Hindlimb muscle (tissue), 1 donor: ENCODE measurements around the gene MDP1. TPM values are rescaled to one million over a fixed set of nuclear protein-coding genes. Genes with fewer than 3 reads are reported as not detected.

Experiments used
- DNase-seq: peaks from one replicate; pipeline ENCODE4 v3.0.0-alpha.2; 2013
- polyA plus RNA-seq: library from polyadenylated mRNA; unstranded; fragments of 120-200 nt; gene quantifications from one replicate; pipeline ENCODE4 v1.2.1, GENCODE V29; 2013; ENCODE audit not compliant: insufficient read length

MDP1 gene
- polyA plus RNA-seq, 1 donor, result 9.3 TPM

GRCh38 chr14:24179961-24180796 is 35.7 kb downstream of the MDP1 start:
- no peak for DNase-seq

GRCh38 chr14:24179294-24179960 is 36.4 kb downstream of the MDP1 start:
- DNase-seq, result no peak

- DNase-seq, result no peak
Observed at GRCh38 chr14:24178399-24179178, 37.3 kb downstream of the MDP1 start.

DNA sequence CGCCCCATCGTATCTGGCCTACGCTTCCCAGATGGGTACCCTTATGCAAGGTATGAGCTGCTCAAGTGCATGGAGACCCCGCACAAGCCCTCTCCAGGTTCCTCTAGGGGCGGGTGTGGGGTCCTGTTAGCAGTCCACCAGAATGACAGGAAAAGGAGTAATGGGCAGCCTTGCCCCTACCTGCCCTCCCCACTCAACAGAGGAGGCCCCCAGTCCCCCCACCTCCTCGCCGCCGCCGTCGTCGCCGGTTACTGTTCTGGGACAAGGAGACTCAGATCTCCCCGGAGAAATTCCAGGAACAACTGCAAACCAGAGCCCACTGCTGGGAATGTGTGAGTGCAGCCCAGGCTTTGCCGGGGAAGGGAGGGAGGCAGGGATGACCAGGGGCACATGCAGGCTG is 38.0 kb downstream of the MDP1 start:
- no peak for DNase-seq

DNA sequence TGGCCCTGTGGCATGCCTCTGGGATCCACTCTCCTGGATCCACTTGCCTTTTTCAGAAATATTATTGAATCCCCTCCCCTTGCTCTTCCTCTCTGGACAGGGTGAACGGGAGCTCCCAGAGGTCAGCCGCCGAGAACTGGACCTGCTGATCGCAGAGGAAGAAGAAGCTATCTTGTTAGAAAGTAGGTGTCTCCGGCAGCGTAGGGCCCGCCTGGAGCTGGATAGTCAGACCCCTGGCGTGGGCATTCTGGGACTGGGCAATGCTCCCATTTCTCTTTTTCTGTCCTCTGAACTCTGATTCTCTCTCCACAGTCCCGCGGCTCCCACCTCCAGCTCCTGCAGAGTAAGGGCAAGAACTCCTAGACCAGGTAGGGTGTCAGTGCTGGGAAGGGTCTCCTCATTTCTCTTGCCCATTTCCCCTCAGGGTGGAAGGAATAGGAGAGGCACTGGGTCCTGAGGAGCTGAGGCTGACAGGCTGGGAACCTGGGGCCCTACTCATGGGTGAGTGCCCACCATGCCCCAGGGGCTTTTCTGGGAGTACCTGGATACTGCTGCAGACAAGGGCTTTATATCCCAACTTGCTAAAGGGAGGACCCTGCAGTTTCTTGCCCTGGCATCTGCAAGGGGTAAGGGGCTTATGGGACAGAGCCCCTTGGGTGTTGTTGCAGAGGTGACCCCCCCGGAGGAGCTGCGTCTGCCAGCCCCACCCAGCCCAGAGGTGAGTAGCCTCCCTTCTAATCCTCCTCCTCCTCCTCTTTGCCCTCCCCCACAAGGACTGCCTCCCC is 38.6 kb downstream of the MDP1 start:
- no peak for DNase-seq

GRCh38 chr14:24176599-24176998 is 39.3 kb downstream of the MDP1 start:
- no peak for DNase-seq

DNA sequence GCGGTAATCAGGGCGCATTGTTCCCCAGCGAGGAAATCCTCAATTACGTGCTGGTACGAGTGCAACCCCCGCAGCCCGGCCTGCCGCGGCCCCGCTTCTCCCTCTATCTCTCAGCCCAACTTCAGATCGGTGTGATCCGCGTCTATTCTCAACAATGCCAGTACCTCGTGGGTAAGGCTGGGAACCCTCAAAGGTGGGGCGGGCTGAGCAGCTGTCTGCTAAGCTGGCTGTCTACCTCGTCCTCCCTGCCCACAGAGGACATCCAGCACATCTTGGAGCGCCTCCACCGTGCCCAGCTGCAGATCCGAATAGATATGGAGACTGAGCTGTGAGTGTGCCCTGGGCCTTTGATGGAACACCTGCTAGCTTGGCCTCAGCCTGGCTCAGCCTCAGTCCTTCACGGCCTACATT is 43.0 kb downstream of the MDP1 start:
- no peak for DNase-seq

- DNase-seq, result no peak
Observed at GRCh38 chr14:24172261-24172860, 43.5 kb downstream of the MDP1 start.

GRCh38 chr14:24171422-24172260 is 44.2 kb downstream of the MDP1 start, which contains the start of gene REC8:
Gene REC8, plus strand, starts transcription at chr14:24172080. Its CDS starts 473 bp downstream, at chr14:24172553.
- DNase-seq, result peak; percentile 77

DNA sequence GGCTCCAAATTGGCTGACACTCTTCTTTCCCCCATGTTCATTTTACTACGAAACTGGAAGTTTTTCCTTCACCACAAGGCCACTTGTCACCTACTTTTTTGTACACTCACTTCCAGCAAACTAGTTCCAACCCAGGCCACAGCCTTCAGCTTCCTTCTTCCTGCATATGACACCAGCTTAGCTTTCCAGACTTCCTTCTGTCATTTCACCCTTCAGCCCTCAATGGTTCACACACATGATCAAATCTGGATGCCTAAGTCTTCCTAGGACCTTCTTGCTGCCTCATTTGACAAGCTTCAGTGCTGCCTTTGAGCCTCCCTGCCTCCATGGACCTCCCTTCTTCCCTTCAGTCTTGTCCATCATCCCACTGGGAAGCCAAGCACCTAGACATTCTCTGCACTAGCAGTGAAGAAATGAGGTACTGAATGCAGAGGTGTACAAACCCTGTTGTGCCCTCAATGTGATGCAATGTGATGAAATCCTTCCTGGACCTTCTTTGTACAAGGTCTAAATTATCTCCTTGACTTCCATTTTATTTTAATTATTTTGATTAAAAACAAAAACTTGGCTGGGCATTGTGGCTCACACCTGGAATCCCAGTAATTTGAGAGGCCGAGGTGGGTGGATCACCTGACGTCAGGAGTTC is 48.3 kb downstream of the MDP1 start:
- DNase-seq, result no peak

GRCh38 chr14:24165785-24166184 is 50.1 kb downstream of the MDP1 start:
- DNase-seq, result no peak

- DNase-seq, result no peak
Observed at GRCh38 chr14:24164518-24164991, 51.3 kb downstream of the MDP1 start.

Other genes with a start within 250 kb of the MDP1 start
- 9.2 TPM for gene DHRS4L2, start 227.1 kb downstream of the MDP1 start, polyA plus RNA-seq
- gene CARMIL3, start 164.1 kb downstream of the MDP1 start, polyA plus RNA-seq, result 0.10 TPM
- gene CPNE6, start 144.5 kb downstream of the MDP1 start, polyA plus RNA-seq, result not detected
- gene PCK2, start 121.8 kb downstream of the MDP1 start, polyA plus RNA-seq, result 4.3 TPM
- 48.2 TPM for gene DCAF11, start 101.3 kb downstream of the MDP1 start, polyA plus RNA-seq
- 1.7 TPM for gene NRL, start 101.1 kb downstream of the MDP1 start, polyA plus RNA-seq
- gene FITM1, start 85.4 kb downstream of the MDP1 start, polyA plus RNA-seq, result 146 TPM
- 110 TPM for gene PSME1, start 79.9 kb downstream of the MDP1 start, polyA plus RNA-seq
- 29.8 TPM for gene EMC9, start 74.5 kb downstream of the MDP1 start, polyA plus RNA-seq
- 75.2 TPM for gene PSME2, start 69.5 kb downstream of the MDP1 start, polyA plus RNA-seq
- gene RNF31, start 68.6 kb downstream of the MDP1 start, polyA plus RNA-seq, result 39.5 TPM
- gene IRF9, start 54.8 kb downstream of the MDP1 start, polyA plus RNA-seq, result 32.6 TPM
- 14.5 TPM for gene REC8, start 44.0 kb downstream of the MDP1 start, polyA plus RNA-seq
- 33.5 TPM for gene IPO4, start 27.2 kb downstream of the MDP1 start, polyA plus RNA-seq
- gene TM9SF1, start 20.6 kb downstream of the MDP1 start, polyA plus RNA-seq, result 18.6 TPM
- 4.5 TPM for gene TSSK4, start 10.4 kb downstream of the MDP1 start, polyA plus RNA-seq
- 37.6 TPM for gene CHMP4A, start 2.6 kb downstream of the MDP1 start, polyA plus RNA-seq
- gene NEDD8, start 16.3 kb upstream of the MDP1 start, polyA plus RNA-seq, result 176 TPM
- gene GMPR2, start 16.9 kb upstream of the MDP1 start, polyA plus RNA-seq, result 45.8 TPM
- 39.0 TPM for gene TINF2, start 26.6 kb upstream of the MDP1 start, polyA plus RNA-seq
- gene TGM1, start 47.1 kb upstream of the MDP1 start, polyA plus RNA-seq, result 2.1 TPM
- 15.0 TPM for gene RABGGTA, start 55.5 kb upstream of the MDP1 start, polyA plus RNA-seq
- gene DHRS1, start 83.7 kb upstream of the MDP1 start, polyA plus RNA-seq, result 14.7 TPM
- gene NOP9, start 83.8 kb upstream of the MDP1 start, polyA plus RNA-seq, result 22.6 TPM
- 10.3 TPM for gene CIDEB, start 91.9 kb upstream of the MDP1 start, polyA plus RNA-seq
- gene LTB4R2, start 94.1 kb upstream of the MDP1 start, polyA plus RNA-seq, result 4.1 TPM
- gene LTB4R, start 95.4 kb upstream of the MDP1 start, polyA plus RNA-seq, result 3.5 TPM
- 17.0 TPM for gene ADCY4, start 119.0 kb upstream of the MDP1 start, polyA plus RNA-seq
- 2.1 TPM for gene RIPK3, start 123.9 kb upstream of the MDP1 start, polyA plus RNA-seq
- gene NFATC4, start 152.1 kb upstream of the MDP1 start, polyA plus RNA-seq, result 34.8 TPM
- gene NYNRIN, start 182.9 kb upstream of the MDP1 start, polyA plus RNA-seq, result 25.1 TPM
- 2.6 TPM for gene CBLN3, start 213.6 kb upstream of the MDP1 start, polyA plus RNA-seq
- gene KHNYN, start 213.9 kb upstream of the MDP1 start, polyA plus RNA-seq, result 37.8 TPM
- 62.9 TPM for gene SDR39U1, start 226.7 kb upstream of the MDP1 start, polyA plus RNA-seq